ENCODE measurements around the gene RHBDF1. TPM values are rescaled to one million over a fixed set of nuclear protein-coding genes. Genes with fewer than 3 reads are reported as not detected.

The RHBDF1 gene
- total RNA-seq, 1 experiment from 2014 or later: 5.8 TPM

DNA sequence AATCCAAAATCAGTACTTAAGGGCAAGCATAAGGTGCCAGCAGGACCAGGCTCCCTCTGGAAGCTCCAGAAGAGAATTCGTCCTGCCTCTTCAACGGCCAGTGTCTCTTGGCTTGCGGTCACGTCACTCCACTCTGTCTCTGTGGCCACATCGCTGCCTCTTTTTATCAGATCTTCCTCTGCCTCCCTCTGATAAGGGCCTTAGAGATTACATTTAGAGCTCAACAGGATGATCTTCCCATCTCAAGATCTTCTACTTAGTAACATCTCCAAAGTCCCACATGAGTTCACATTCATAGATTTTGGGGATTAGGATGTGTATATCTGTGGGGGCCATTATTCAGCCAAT is 22.5 kb upstream of the RHBDF1 start:
- TF ChIP-seq, protein P1, sequence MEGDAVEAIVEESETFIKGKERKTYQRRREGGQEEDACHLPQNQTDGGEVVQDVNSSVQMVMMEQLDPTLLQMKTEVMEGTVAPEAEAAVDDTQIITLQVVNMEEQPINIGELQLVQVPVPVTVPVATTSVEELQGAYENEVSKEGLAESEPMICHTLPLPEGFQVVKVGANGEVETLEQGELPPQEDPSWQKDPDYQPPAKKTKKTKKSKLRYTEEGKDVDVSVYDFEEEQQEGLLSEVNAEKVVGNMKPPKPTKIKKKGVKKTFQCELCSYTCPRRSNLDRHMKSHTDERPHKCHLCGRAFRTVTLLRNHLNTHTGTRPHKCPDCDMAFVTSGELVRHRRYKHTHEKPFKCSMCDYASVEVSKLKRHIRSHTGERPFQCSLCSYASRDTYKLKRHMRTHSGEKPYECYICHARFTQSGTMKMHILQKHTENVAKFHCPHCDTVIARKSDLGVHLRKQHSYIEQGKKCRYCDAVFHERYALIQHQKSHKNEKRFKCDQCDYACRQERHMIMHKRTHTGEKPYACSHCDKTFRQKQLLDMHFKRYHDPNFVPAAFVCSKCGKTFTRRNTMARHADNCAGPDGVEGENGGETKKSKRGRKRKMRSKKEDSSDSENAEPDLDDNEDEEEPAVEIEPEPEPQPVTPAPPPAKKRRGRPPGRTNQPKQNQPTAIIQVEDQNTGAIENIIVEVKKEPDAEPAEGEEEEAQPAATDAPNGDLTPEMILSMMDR (conservative IDR thresholded peaks at IDR 0.05; ENCODE audit: low read depth, low read length): no peak
- no peak for TF ChIP-seq EZH2 (IDR thresholded peaks at IDR 0.05; ENCODE audit: borderline replicate concordance, low read depth, low read length, poor library complexity, severe bottlenecking)
- DNase-seq (ENCODE audit: low spot score): no peak
- no peak overlapping the region for H3K27ac ChIP-seq (ENCODE audit: low read depth, low read length, poor library complexity, severe bottlenecking)
- CTCF ChIA-PET: interaction anchor here (1.1 to 4.2 kb wide), 2 partner anchors 12 to 28 kb away, joined by 3 to 41 read pairs; no protein-coding TSS in a partner anchor
- peaks cover 16% of the 10 kb centered on the region for H3K36me3 ChIP-seq (ENCODE audit: insufficient read depth, low read length, poor library complexity, severe bottlenecking)
- H3K9me3 ChIP-seq (ENCODE audit: low read depth, low read length, poor library complexity, severe bottlenecking): no peaks in the 10 kb centered on the region
- no peak overlapping the region for H3K4me3 ChIP-seq (ENCODE audit: low read depth, low read length, poor library complexity, severe bottlenecking)
- POLR2A ChIA-PET (ENCODE audit: low non-redundant PET): interaction anchor here (0.6 kb wide), 1 partner anchor 31 kb away, joined by 3 read pairs; no protein-coding TSS in a partner anchor
- intact Hi-C loops (cut with micrococcal nuclease; ENCODE audit: unreplicated experiment): no loop called here
- no TSS peak for BruUV-seq (replicated peaks)
- H3K27me3 ChIP-seq (replicated peaks; ENCODE audit: insufficient read depth, low read depth, low read length, poor library complexity): no peaks in the 10 kb centered on the region
- H3K4me1 ChIP-seq (ENCODE audit: insufficient read depth, low read length, poor library complexity, severe bottlenecking): peaks cover 18% of the 10 kb centered on the region

DNA sequence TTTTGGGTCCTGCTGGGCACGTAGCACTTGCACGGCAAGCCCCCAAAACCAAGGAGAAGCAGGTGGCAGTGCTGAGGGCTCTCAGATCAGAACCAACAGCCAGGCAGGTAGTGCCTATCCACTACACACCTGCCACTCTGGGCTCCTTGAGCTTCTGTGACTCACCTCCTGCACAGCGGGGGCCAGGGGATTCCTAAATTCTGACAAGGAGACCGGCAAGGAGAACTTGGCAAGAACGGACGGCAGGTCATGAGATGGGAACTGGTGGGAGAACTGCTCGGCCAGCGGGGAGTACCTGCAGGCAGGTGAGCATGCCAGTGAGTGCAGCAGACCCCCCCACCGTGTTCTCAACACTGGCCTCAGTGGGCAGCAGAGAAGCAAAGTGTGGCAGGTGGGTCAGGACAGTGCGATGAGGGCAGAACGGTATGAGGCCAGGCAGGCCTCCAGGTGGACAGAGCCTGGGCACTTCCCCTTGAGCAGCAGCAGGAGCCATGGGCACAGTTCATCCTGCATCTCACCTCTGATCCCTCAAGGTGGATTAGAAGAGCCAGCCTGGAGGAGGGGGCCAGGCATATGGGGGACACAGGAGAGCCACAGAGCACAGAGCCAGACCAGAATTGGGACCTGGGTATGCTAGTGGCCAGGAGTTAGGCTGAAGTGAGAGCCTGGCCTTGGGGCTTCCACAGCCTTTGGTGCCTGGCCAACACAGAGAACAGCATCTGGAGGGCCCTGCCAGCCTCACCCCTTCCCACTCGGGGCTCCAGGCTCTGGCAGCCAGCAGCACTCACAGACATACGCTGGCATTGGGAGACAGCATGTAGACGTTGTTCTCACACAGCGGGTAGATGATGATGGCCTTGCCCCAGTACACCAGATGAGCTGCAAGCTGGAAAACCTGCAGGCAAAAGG is 20.3 kb upstream of the RHBDF1 start:
- no peak for DNase-seq (ENCODE audit: low spot score)
- Histone ChIP-seq H3K27ac (ENCODE audit: low read depth, low read length, poor library complexity, severe bottlenecking) (peak overlapping the region; percentile 82), H3K36me3 (ENCODE audit: insufficient read depth, low read length, poor library complexity, severe bottlenecking) (peaks cover 28% of the 10 kb centered on the region), H3K27me3 (replicated peaks; ENCODE audit: insufficient read depth, low read depth, low read length, poor library complexity) (no peaks in the 10 kb centered on the region), H3K4me3 (ENCODE audit: low read depth, low read length, poor library complexity, severe bottlenecking) (no peak overlapping the region), H3K9me3 (ENCODE audit: low read depth, low read length, poor library complexity, severe bottlenecking) (no peaks in the 10 kb centered on the region), H3K4me1 (ENCODE audit: insufficient read depth, low read length, poor library complexity, severe bottlenecking) (peaks cover 18% of the 10 kb centered on the region)
- ChIA-PET CTCF (interaction anchor here (1.0 to 1.5 kb wide), 2 partner anchors 27 kb away, joined by 3 to 12 read pairs; no protein-coding TSS in a partner anchor), POLR2A (ENCODE audit: low non-redundant PET) (no interaction called here)
- intact Hi-C loops (cut with micrococcal nuclease; ENCODE audit: unreplicated experiment): no loop called here
- no peak for TF ChIP-seq EZH2 (IDR thresholded peaks at IDR 0.05; ENCODE audit: borderline replicate concordance, low read depth, low read length, poor library complexity, severe bottlenecking)
- TF ChIP-seq, protein P1 (conservative IDR thresholded peaks at IDR 0.05; ENCODE audit: low read depth, low read length): no peak
- no TSS peak for BruUV-seq (replicated peaks)

DNA sequence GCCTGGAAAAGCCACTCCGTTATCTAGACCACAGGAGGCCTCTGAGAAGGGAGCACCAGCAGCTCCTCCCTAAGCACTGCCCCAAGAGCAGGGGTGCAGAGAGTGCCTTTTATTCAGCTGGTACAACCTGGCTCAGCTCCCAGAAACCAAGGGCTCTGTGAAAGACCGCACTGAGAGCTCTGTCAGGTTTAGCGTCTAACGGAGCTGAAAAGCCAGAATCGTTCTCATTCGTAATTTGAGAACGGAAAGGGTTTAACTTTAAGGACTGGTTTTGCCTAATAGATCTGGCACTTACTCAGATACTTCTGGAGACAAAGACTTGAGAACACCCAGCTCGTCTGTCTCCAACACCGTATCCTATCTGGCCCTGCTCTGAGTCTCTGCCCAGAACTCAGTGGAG is 19.1 kb upstream of the RHBDF1 start:
- ChIA-PET POLR2A (ENCODE audit: low non-redundant PET) (no interaction called here), CTCF (interaction anchor here (0.6 to 1.5 kb wide), 4 partner anchors 16 to 271 kb away, joined by 3 to 14 read pairs (median 8); no protein-coding TSS in a partner anchor)
- TF ChIP-seq EZH2 (IDR thresholded peaks at IDR 0.05; ENCODE audit: borderline replicate concordance, low read depth, low read length, poor library complexity, severe bottlenecking): no peak
- TF ChIP-seq, protein P1 (conservative IDR thresholded peaks at IDR 0.05; ENCODE audit: low read depth, low read length): no peak
- peaks cover 27% of the 10 kb centered on the region for H3K36me3 ChIP-seq (ENCODE audit: insufficient read depth, low read length, poor library complexity, severe bottlenecking)
- peak overlapping the region; percentile 82 for H3K27ac ChIP-seq (ENCODE audit: low read depth, low read length, poor library complexity, severe bottlenecking)
- DNase-seq (ENCODE audit: low spot score): peak; percentile 92
- no peak overlapping the region for H3K4me3 ChIP-seq (ENCODE audit: low read depth, low read length, poor library complexity, severe bottlenecking)
- intact Hi-C loops (cut with micrococcal nuclease; ENCODE audit: unreplicated experiment): no loop called here
- no TSS peak for BruUV-seq (replicated peaks)
- no peaks in the 10 kb centered on the region for H3K27me3 ChIP-seq (replicated peaks; ENCODE audit: insufficient read depth, low read depth, low read length, poor library complexity)
- peaks cover 18% of the 10 kb centered on the region for H3K4me1 ChIP-seq (ENCODE audit: insufficient read depth, low read length, poor library complexity, severe bottlenecking)
- no peaks in the 10 kb centered on the region for H3K9me3 ChIP-seq (ENCODE audit: low read depth, low read length, poor library complexity, severe bottlenecking)
